NB4 (cell line): ENCODE measurements around the gene E2F6.

Experiments used
- DNase-seq: peaks from one replicate; pipeline ENCODE4 v3.0.0; 2010; ENCODE audit warnings: low read depth
- H3K4me3 ChIP-seq: one replicate; pipeline ENCODE4 v1.5.1; 2011; ENCODE audit warnings: mild to moderate bottlenecking, low read depth, low read length, moderate library complexity
- CTCF ChIP-seq: IDR thresholded peaks from one replicate; pipeline ENCODE4 v1.5.1; 2012; ENCODE audit warnings: low read depth, low read length
- MAX ChIP-seq: IDR thresholded peaks from 2 replicates; pipeline ENCODE4 v1.6.1; 2011; ENCODE audit warnings: low read depth, low read length
- MYC ChIP-seq: IDR thresholded peaks from 2 replicates; pipeline ENCODE4 v1.6.1; 2011; ENCODE audit warnings: low read depth, low read length
- POLR2A ChIP-seq: IDR thresholded peaks from 2 replicates; pipeline ENCODE4 v1.6.1; 2011; ENCODE audit warnings: mild to moderate bottlenecking; ENCODE audit not compliant: insufficient read length; ENCODE audit errors: extremely low read depth

Gene E2F6

DNA sequence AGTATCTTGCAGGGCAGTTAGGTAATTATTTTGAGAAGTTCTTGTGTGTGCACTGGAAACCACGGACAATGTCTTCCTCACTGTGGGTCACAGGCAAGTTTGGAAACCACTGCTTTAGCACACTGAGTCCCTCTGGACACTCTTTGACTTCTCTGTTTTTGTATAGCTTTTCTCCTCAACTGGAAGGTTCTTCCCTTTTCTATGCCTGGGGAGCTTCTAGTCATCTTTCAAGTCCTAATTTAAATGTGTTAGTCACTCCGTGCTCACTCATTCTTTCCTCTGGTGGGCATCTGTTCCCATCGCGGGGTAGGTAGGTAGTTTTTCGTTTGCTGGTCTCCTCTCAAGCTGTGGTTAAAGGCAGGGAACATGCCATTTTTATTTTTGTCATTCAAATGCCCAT, 32.1 kb downstream of the E2F6 start:
- H3K4me3 ChIP-seq: no peak overlapping the region
- DNase-seq: peak; percentile 29
- no peak for TF ChIP-seq MYC
- no peak for TF ChIP-seq CTCF
- TF ChIP-seq POLR2A: no peak
- TF ChIP-seq MAX: no peak

GRCh38 chr2:11430729-11431128, 35.2 kb downstream of the E2F6 start:
- no peak for TF ChIP-seq MAX
- H3K4me3 ChIP-seq: no peak overlapping the region
- no peak for DNase-seq

DNA sequence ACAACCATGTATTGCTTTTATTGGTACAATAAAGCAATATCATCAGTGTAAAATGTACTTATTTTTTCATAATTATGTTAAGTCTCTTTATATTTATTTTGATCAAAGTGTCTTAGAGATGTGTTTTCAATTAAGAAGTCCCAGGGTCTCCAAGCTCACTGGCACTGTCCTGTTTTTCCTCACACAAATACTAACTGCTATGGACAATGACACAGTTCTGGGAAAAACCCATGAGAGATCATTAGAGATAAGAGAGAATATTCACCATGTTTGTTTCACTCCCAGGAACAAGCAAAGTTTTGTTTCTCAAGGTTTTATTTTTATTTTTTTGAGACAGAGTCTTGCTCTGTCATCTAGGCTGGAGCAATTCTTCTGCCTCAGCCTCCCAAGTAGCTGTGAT, 38.7 kb downstream of the E2F6 start:
- no peak for TF ChIP-seq MAX
- no peak for DNase-seq
- no peak overlapping the region for H3K4me3 ChIP-seq

DNA sequence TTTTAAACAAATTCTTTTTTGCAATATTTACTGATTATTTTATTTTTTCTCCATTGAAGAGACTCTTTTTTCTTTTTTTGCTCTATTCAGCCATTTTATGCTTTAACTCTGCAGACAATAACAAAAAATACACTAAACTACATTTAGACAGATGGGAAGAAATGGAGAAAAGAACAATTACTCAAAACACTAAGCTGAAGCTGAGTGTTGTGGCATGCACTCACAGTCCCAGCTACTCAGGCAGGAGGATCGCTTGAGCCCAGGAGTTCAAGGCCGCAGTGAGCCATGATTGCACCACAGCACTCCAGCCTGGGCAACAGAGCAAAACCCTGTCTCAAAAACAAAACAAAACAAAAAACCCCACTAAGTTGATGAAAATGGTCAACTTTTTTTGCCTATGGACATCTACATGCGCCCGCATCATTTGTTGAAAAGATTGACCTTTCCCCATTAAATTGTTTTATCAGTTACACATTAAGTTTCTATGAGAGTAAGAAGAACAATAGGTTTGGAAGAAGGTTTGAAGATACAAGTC, 43.0 kb downstream of the E2F6 start:
- H3K4me3 ChIP-seq: no peak overlapping the region
- TF ChIP-seq MYC: no peak
- no peak for TF ChIP-seq MAX
- no peak for TF ChIP-seq CTCF
- no peak for TF ChIP-seq POLR2A
- no peak for DNase-seq

DNA sequence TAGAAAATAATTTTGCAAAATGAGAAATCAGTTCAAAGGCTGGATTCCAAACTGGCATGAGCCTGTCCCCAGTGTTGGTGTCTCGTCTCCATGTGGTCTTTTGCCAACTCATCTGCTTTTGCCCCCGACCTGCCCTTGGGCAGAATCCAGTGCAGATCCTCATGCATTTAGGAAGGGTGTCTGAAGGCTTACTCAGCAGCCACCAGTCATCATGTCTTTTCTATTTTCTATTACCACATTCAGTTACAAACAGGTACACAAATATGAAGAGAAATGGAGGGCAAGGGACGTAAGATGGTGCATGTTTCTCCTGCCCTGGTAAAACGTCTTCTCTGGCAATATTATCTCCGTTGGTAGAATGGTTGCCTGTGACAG, 43.5 kb downstream of the E2F6 start:
- no peak for DNase-seq
- TF ChIP-seq MYC: no peak
- no peak for TF ChIP-seq MAX
- TF ChIP-seq POLR2A: no peak
- no peak for TF ChIP-seq CTCF
- H3K4me3 ChIP-seq: no peak overlapping the region

GRCh38 chr2:11421863-11422490, 44.0 kb downstream of the E2F6 start:
- TF ChIP-seq CTCF (no peak), MYC (no peak), MAX (no peak), POLR2A (no peak)
- no peak for DNase-seq
- H3K4me3 ChIP-seq: no peak overlapping the region

- DNase-seq: no peak
- no peak for TF ChIP-seq CTCF
- TF ChIP-seq MAX: no peak
- TF ChIP-seq POLR2A: no peak
- no peak for TF ChIP-seq MYC
- H3K4me3 ChIP-seq: no peak overlapping the region
These were observed 45.3 kb downstream of the E2F6 start for GRCh38 chr2:11420671-11421070.
